MM.1S (cell line): Measurements from ENCODE around the gene PRKD1.

Experiments
- EZH2 ChIP-seq: fragments of 300-600 bp; sonication (generic); optimal IDR thresholded peaks from 2 replicates; pipeline ENCODE3; 2017; ENCODE audit warnings: low read depth, mild to moderate bottlenecking, antibody characterized with exemption, low read length, mixed read lengths
- TF ChIP-seq, protein P1 (sequence below): fragments of 300-600 bp; sonication (generic); IDR thresholded peaks from 2 replicates; pipeline ENCODE4 v1.5.1; 2016; ENCODE audit warnings: antibody characterized with exemption, low read length, mixed read lengths

- TF ChIP-seq, protein P1, sequence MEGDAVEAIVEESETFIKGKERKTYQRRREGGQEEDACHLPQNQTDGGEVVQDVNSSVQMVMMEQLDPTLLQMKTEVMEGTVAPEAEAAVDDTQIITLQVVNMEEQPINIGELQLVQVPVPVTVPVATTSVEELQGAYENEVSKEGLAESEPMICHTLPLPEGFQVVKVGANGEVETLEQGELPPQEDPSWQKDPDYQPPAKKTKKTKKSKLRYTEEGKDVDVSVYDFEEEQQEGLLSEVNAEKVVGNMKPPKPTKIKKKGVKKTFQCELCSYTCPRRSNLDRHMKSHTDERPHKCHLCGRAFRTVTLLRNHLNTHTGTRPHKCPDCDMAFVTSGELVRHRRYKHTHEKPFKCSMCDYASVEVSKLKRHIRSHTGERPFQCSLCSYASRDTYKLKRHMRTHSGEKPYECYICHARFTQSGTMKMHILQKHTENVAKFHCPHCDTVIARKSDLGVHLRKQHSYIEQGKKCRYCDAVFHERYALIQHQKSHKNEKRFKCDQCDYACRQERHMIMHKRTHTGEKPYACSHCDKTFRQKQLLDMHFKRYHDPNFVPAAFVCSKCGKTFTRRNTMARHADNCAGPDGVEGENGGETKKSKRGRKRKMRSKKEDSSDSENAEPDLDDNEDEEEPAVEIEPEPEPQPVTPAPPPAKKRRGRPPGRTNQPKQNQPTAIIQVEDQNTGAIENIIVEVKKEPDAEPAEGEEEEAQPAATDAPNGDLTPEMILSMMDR: no peak
- TF ChIP-seq EZH2: no peak
Measured at GRCh38 chr14:29851397-29851796, 76.2 kb downstream of the PRKD1 start.
